Measurements from ENCODE around the gene METRNL. TPM values are rescaled to one million over a fixed set of nuclear protein-coding genes. Genes with fewer than 3 reads are reported as not detected.
"Not testable (repeated sequence)": the region's sequence is repeated elsewhere in the genome, so short reads cannot be mapped to it uniquely, and the experiment has no call there.

Gene METRNL
- total RNA-seq, 1 experiment from 2014 or later: 29.0 TPM

DNA sequence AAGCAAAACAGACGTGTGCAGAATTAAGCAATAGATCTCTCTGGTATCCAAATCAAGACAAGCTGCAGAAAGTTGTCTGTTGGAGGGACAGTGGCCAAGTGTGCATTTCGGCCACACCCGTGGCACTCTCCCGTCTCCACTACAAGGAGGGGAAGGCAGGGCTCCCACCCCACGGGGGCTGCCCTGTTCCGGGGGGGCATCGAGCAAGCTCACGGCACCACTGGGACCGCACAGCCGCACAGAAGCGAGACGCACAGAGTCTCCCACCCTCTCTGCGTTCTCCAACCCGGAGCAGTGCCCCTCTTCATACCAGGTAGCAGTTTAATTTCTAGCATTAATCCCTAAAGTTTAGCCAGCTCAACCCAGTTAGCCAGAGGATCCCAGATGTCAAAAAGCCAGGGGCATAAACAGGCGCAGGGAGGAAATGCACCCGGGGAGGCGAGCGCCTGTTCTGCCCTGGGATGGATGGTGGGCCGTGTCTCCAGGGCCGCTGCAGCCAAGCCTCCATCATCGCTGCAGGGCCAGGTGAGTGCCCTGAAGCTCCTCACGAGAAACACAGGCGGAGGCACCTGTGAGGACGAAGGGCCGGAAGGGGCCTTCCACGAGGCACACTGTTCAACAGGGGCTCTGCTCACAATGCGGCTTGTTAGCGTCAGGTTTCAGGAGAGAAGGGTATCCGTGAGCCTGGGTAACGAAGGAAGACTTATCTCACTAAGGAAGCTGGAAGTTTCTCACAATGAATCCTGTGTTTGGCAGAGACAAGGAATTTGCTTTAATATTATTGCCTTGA, 42.1 kb upstream of the METRNL start:
- TF ChIP-seq, protein P1, sequence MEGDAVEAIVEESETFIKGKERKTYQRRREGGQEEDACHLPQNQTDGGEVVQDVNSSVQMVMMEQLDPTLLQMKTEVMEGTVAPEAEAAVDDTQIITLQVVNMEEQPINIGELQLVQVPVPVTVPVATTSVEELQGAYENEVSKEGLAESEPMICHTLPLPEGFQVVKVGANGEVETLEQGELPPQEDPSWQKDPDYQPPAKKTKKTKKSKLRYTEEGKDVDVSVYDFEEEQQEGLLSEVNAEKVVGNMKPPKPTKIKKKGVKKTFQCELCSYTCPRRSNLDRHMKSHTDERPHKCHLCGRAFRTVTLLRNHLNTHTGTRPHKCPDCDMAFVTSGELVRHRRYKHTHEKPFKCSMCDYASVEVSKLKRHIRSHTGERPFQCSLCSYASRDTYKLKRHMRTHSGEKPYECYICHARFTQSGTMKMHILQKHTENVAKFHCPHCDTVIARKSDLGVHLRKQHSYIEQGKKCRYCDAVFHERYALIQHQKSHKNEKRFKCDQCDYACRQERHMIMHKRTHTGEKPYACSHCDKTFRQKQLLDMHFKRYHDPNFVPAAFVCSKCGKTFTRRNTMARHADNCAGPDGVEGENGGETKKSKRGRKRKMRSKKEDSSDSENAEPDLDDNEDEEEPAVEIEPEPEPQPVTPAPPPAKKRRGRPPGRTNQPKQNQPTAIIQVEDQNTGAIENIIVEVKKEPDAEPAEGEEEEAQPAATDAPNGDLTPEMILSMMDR (IDR thresholded peaks at IDR 0.05; ENCODE audit: unreplicated experiment): no peak
- no peak for DNase-seq
- intact Hi-C loops (cut with micrococcal nuclease; ENCODE audit: unreplicated experiment): no loop called here
- no peaks in the 10 kb centered on the region for H3K27me3 Mint-ChIP-seq (ENCODE audit: unreplicated experiment)
- peaks cover 8% of the 10 kb centered on the region for H3K9me3 Mint-ChIP-seq (ENCODE audit: low read depth, unreplicated experiment)
- H3K4me1 Mint-ChIP-seq (ENCODE audit: low read depth, unreplicated experiment): no peaks in the 10 kb centered on the region
- peaks cover 10% of the 10 kb centered on the region for H3K36me3 Mint-ChIP-seq (ENCODE audit: insufficient read depth, unreplicated experiment)
- CTCF ChIA-PET: no interaction called here
- no peak overlapping the region for H3K4me3 Mint-ChIP-seq (ENCODE audit: low read depth, unreplicated experiment)
- H3K27ac Mint-ChIP-seq (ENCODE audit: unreplicated experiment): no peak overlapping the region
- BruUV-seq (replicated peaks): no TSS peak

DNA sequence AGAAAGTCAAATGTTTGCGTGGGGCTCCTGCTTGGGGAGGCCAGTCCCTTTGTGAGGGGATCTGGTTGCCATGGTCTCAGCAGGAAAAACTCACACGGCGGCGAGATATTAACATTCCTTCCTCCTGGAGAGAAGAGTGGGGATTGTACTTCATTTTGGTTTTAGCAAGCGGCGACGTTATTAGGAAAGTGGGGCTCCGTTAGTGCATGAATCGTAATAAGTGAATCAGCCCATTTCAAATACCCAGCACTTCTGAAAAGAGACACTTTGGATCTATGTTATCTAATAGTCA, 41.6 kb upstream of the METRNL start:
- BruUV-seq (replicated peaks): no TSS peak
- no peak for DNase-seq
- no peak overlapping the region for H3K27ac Mint-ChIP-seq (ENCODE audit: unreplicated experiment)
- H3K36me3 Mint-ChIP-seq (ENCODE audit: insufficient read depth, unreplicated experiment): peaks cover 6% of the 10 kb centered on the region
- TF ChIP-seq, protein P1 (IDR thresholded peaks at IDR 0.05; ENCODE audit: unreplicated experiment): no peak
- no peaks in the 10 kb centered on the region for H3K27me3 Mint-ChIP-seq (ENCODE audit: unreplicated experiment)
- CTCF ChIA-PET: no interaction called here
- no peaks in the 10 kb centered on the region for H3K4me1 Mint-ChIP-seq (ENCODE audit: low read depth, unreplicated experiment)
- intact Hi-C loops (cut with micrococcal nuclease; ENCODE audit: unreplicated experiment): no loop called here
- H3K4me3 Mint-ChIP-seq (ENCODE audit: low read depth, unreplicated experiment): no peak overlapping the region
- peaks cover 10% of the 10 kb centered on the region for H3K9me3 Mint-ChIP-seq (ENCODE audit: low read depth, unreplicated experiment)

DNA sequence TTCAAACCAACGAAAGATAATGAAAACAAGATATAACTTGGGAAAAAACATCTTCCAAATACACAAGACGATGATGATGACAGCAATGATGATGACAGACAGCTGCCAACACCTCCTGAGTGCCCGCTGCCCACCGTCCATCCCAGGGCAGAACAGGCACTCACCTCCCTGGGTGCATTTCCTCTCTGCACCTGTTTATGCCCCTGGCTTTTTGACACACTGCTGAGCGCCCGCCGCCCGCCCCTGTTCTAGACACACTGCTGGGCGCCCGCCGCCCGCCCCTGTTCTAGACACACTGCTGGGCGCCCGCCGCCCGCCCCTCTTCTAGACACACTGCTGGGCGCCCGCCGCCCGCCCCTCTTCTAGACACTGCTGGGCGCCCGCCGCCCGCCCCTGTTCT, 40.4 kb upstream of the METRNL start:
- H3K9me3 Mint-ChIP-seq (ENCODE audit: low read depth, unreplicated experiment): peaks cover 11% of the 10 kb centered on the region
- H3K27ac Mint-ChIP-seq (ENCODE audit: unreplicated experiment); H3K36me3 Mint-ChIP-seq (ENCODE audit: insufficient read depth, unreplicated experiment); H3K4me3 Mint-ChIP-seq (ENCODE audit: low read depth, unreplicated experiment); BruUV-seq (replicated peaks); H3K27me3 Mint-ChIP-seq (ENCODE audit: unreplicated experiment); intact Hi-C loops (cut with micrococcal nuclease; ENCODE audit: unreplicated experiment); DNase-seq; H3K4me1 Mint-ChIP-seq (ENCODE audit: low read depth, unreplicated experiment); CTCF ChIA-PET: not testable (repeated sequence)

DNA sequence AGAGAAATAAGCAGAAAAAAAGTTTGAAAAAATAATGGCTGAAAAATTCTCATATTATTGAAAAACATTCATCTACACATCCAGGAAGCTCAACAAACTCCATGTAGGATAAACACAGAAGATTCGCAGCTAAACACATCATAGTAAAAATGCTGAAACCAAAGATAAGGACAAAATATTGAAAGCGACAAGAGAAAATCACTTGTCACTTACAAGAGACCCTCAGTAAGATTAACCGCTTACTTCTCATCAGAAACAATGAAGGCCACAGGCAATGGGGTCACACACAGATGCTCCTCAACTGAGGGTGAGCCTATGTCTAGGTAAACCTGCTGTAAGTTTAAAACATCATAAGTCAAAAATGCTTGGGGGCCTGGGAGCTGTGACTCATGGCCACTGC, 38.1 kb upstream of the METRNL start:
- Mint-ChIP-seq H3K4me3 (ENCODE audit: low read depth, unreplicated experiment) (no peak overlapping the region), H3K36me3 (ENCODE audit: insufficient read depth, unreplicated experiment) (no peaks in the 10 kb centered on the region), H3K27ac (ENCODE audit: unreplicated experiment) (no peak overlapping the region), H3K27me3 (ENCODE audit: unreplicated experiment) (no peaks in the 10 kb centered on the region), H3K4me1 (ENCODE audit: low read depth, unreplicated experiment) (no peaks in the 10 kb centered on the region), H3K9me3 (ENCODE audit: low read depth, unreplicated experiment) (peaks cover 8% of the 10 kb centered on the region)
- CTCF ChIA-PET: no interaction called here
- intact Hi-C loops (cut with micrococcal nuclease; ENCODE audit: unreplicated experiment): no loop called here
- BruUV-seq (replicated peaks): no TSS peak
- no peak for DNase-seq
- TF ChIP-seq, protein P1 (IDR thresholded peaks at IDR 0.05; ENCODE audit: unreplicated experiment): no peak

DNA sequence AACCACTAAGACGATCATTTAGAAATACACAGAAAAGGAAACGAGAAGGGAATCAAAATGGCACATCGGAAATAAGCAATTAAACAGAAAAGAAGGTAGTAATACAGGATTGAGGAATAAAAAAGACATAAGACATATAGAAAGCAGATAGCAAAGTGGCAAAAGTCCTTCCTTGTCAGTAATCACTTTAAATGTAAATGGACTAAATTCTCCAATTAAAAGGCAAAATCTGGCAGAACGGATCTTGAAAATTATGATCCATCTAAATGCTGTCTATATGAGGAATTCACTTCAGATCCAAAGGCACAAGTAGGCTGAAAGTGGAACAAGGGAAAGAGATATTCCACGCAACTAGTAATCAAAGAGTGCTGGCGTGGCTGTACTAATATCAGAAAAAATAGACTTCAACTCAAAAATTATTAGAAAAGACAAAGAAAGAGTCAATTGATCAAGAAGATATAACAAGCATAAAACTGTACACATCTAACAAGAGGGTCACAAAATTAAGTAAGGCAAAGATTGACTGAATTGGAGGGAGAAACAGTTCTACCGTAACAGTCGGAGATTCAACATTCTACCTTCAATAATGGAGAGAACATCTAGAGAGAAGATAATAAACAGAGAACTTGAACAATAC, 36.8 kb upstream of the METRNL start:
- CTCF ChIA-PET: no interaction called here
- no peak overlapping the region for H3K27ac Mint-ChIP-seq (ENCODE audit: unreplicated experiment)
- intact Hi-C loops (cut with micrococcal nuclease; ENCODE audit: unreplicated experiment): no loop called here

DNA sequence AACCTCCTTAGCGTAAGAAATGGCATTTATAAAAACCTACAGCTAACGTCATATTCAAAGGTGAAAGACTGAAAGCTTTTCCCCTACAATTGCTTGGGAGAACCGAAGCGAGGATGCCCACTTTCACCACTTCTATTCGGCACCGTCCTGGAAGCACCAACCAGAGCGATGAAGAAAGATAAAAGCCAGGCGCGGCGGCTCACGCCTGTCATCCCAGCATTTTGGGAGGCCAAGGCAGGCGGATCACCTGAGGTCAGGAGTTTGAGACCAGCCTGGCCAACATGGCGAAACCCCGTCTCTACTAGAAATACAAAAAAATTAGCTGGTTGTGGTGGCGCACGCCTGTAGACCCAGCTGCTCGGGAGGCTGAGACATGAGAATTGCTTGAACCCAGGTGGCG, 34.9 kb upstream of the METRNL start:
- CTCF ChIA-PET: not testable (repeated sequence)
- H3K9me3 Mint-ChIP-seq (ENCODE audit: low read depth, unreplicated experiment): peaks cover 12% of the 10 kb centered on the region

More for the DNA sequence above, 36.8 kb upstream of the METRNL start:
- Mint-ChIP-seq H3K4me3 (ENCODE audit: low read depth, unreplicated experiment) (no peak overlapping the region), H3K36me3 (ENCODE audit: insufficient read depth, unreplicated experiment) (no peaks in the 10 kb centered on the region), H3K9me3 (ENCODE audit: low read depth, unreplicated experiment) (peaks cover 12% of the 10 kb centered on the region), H3K27me3 (ENCODE audit: unreplicated experiment) (no peaks in the 10 kb centered on the region), H3K4me1 (ENCODE audit: low read depth, unreplicated experiment) (peaks cover under 1% of the 10 kb centered on the region)
- TF ChIP-seq, protein P1 (IDR thresholded peaks at IDR 0.05; ENCODE audit: unreplicated experiment): no peak
- DNase-seq: no peak
- BruUV-seq (replicated peaks): no TSS peak

More for the DNA sequence above, 34.9 kb upstream of the METRNL start:
- H3K36me3 Mint-ChIP-seq (ENCODE audit: insufficient read depth, unreplicated experiment); H3K4me3 Mint-ChIP-seq (ENCODE audit: low read depth, unreplicated experiment); DNase-seq; intact Hi-C loops (cut with micrococcal nuclease; ENCODE audit: unreplicated experiment); H3K27ac Mint-ChIP-seq (ENCODE audit: unreplicated experiment); BruUV-seq (replicated peaks); H3K27me3 Mint-ChIP-seq (ENCODE audit: unreplicated experiment): not testable (repeated sequence)
- H3K4me1 Mint-ChIP-seq (ENCODE audit: low read depth, unreplicated experiment): peaks cover 14% of the 10 kb centered on the region

Data from Calu3 (cell line).